Body of pancreas (tissue), 4 donors: Measurements from ENCODE around the gene LIMK1.

Experiments used
- POLR2A ChIP-seq, 3 donors: fragments of 450-650 bp; IDR thresholded peaks; one replicate each; pipeline ENCODE4 v1.6.1; 2016; ENCODE audit warnings: antibody characterized with exemption in 3 of 3, mild to moderate bottlenecking in 2 of 3
- TF ChIP-seq, protein P1 (sequence below), 7 experiments: fragments of 450-650 bp in 4 of 7; fragments of 200-600 bp in 3 of 7; sonication (generic) in 3 of 7; IDR thresholded peaks; one replicate each; pipeline ENCODE4 v1.5.1; 2016 to 2019; ENCODE audit warnings: antibody characterized with exemption in 7 of 7

DNA sequence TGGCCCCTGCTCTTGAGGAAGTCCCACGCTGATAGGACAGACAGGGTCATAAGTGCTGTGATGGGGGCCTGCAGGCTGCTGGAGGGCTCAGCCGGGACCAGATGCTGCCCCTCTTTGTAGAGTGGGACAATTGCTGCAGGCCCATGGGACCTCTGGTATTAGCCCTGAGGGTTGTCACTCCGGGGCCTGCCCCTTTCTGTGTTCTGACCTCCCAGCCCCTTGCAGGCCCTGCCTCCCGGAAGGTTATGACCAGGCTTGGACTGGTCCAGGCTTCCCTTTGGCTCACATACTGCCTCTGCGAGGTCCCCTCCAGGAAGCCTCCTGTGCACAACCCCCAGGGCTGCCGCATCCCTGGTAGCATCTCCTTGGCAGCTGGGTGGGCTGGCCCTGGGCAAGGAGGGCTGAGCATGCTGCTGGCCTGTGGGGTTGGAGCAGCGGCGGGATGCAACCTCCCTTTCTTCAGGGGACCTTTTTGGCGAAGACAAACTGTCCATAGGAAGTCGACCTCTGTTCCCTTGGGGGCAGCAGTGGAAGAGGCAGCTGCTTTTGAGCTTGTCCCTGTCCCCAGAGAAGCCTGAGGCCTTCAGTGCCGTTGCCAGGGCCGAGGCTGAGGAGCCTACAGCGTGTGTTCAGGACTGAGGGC is 8.8 kb downstream of the LIMK1 start:
- TF ChIP-seq, protein P1, sequence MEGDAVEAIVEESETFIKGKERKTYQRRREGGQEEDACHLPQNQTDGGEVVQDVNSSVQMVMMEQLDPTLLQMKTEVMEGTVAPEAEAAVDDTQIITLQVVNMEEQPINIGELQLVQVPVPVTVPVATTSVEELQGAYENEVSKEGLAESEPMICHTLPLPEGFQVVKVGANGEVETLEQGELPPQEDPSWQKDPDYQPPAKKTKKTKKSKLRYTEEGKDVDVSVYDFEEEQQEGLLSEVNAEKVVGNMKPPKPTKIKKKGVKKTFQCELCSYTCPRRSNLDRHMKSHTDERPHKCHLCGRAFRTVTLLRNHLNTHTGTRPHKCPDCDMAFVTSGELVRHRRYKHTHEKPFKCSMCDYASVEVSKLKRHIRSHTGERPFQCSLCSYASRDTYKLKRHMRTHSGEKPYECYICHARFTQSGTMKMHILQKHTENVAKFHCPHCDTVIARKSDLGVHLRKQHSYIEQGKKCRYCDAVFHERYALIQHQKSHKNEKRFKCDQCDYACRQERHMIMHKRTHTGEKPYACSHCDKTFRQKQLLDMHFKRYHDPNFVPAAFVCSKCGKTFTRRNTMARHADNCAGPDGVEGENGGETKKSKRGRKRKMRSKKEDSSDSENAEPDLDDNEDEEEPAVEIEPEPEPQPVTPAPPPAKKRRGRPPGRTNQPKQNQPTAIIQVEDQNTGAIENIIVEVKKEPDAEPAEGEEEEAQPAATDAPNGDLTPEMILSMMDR (IDR thresholded peaks at IDR 0.05): no peak
- TF ChIP-seq POLR2A (IDR thresholded peaks at IDR 0.05): no peak
